ENCODE data around the gene CHRNG.

GRCh38 chr2:232567721-232568120, 28.2 kb downstream of the CHRNG start:
- TF ChIP-seq CTCF (conservative IDR thresholded peaks at IDR 0.05; ENCODE audit: low read length) = no peak
- TF ChIP-seq EZH2phosphoT487 (IDR thresholded peaks at IDR 0.05; ENCODE audit: borderline replicate concordance) = no peak

Data from Loucy (cell line).